Trophoblast cell (in vitro differentiated cells and primary cell): ENCODE data around the gene RASGRP3.
A peak's percentile ranks its signal among the peaks of the same experiment; 100 is the strongest.

ENCODE experiments used
- DNase-seq, 2 donors: peaks; one replicate each; pipeline ENCODE4 v3.0.0-alpha.2; 2016
- H2AFZ ChIP-seq: 2 replicates; pipeline ENCODE4 v1.6.1; 2013; ENCODE audit warnings: low read length, moderate library complexity, mild to moderate bottlenecking; ENCODE audit not compliant: insufficient read depth, poor library complexity
- H2AK5ac ChIP-seq: 2 replicates; pipeline ENCODE4 v1.6.1; 2013; ENCODE audit warnings: mild to moderate bottlenecking, low read length
- H2BK120ac ChIP-seq: 2 replicates; pipeline ENCODE4 v1.6.1; 2013; ENCODE audit warnings: low read length, mild to moderate bottlenecking, moderate library complexity; ENCODE audit not compliant: insufficient read depth, poor library complexity
- H2BK12ac ChIP-seq: 2 replicates; pipeline ENCODE4 v1.6.1; 2013; ENCODE audit warnings: mild to moderate bottlenecking, low read length, moderate library complexity
- H2BK5ac ChIP-seq: 2 replicates; pipeline ENCODE4 v1.6.1; 2013; ENCODE audit warnings: low read length, low read depth, moderate library complexity, mild to moderate bottlenecking; ENCODE audit not compliant: poor library complexity
- H3K14ac ChIP-seq: 2 replicates; pipeline ENCODE4 v1.6.1; 2013; ENCODE audit warnings: mild to moderate bottlenecking, low read length
- H3K18ac ChIP-seq: 2 replicates; pipeline ENCODE4 v1.6.1; 2013; ENCODE audit warnings: mild to moderate bottlenecking, low read length
- H3K23ac ChIP-seq: 2 replicates; pipeline ENCODE4 v1.6.1; 2013; ENCODE audit warnings: low read length
- H3K27ac ChIP-seq: 2 replicates; pipeline ENCODE4 v1.5.1; 2013; ENCODE audit warnings: low read depth, mild to moderate bottlenecking, inconsistent platforms, low read length, moderate library complexity
- H3K27me3 ChIP-seq: 2 replicates; pipeline ENCODE4 v1.6.1; 2013; ENCODE audit warnings: inconsistent platforms, mild to moderate bottlenecking, low read length, moderate library complexity; ENCODE audit not compliant: insufficient read depth
- H3K36me3 ChIP-seq, 2 experiments: 1 replicate in 1 of 2; 2 replicates in 1 of 2; pipeline ENCODE4 v1.6.1; 2013; ENCODE audit warnings: low read length in 2 of 2, mild to moderate bottlenecking in 2 of 2, moderate library complexity in 1 of 2; ENCODE audit not compliant: insufficient read depth in 2 of 2, control insufficient read depth in 1 of 2
- H3K4ac ChIP-seq: 2 replicates; pipeline ENCODE4 v1.6.1; 2013; ENCODE audit warnings: low read depth, mild to moderate bottlenecking, low read length, moderate library complexity
- H3K4me1 ChIP-seq, 2 experiments: 1 replicate in 1 of 2; 2 replicates in 1 of 2; pipeline ENCODE4 v1.6.1; 2013; ENCODE audit warnings: low read length in 2 of 2, mild to moderate bottlenecking in 2 of 2, moderate library complexity in 1 of 2; ENCODE audit not compliant: insufficient read depth in 2 of 2, control insufficient read depth in 1 of 2
- H3K4me2 ChIP-seq: 2 replicates; pipeline ENCODE4 v1.6.1; 2013; ENCODE audit warnings: inconsistent platforms, mild to moderate bottlenecking, low read length, moderate library complexity
- H3K4me3 ChIP-seq: 2 replicates; pipeline ENCODE4 v1.5.1; 2013; ENCODE audit warnings: mild to moderate bottlenecking, low read depth, low read length, inconsistent platforms
- H3K79me1 ChIP-seq: one replicate; pipeline ENCODE4 v1.6.1; 2013; ENCODE audit warnings: low read length
- H3K79me2 ChIP-seq: 2 replicates; pipeline ENCODE4 v1.6.1; 2013; ENCODE audit warnings: low read length, mild to moderate bottlenecking; ENCODE audit not compliant: control insufficient read depth, insufficient read depth, poor library complexity
- H3K9ac ChIP-seq: 2 replicates; pipeline ENCODE4 v1.6.1; 2013; ENCODE audit warnings: mild to moderate bottlenecking, low read length
- H3K9me3 ChIP-seq: 2 replicates; pipeline ENCODE4 v1.6.1; 2013; ENCODE audit warnings: low read depth, mild to moderate bottlenecking, control low read depth, inconsistent platforms, low read length; ENCODE audit not compliant: insufficient read depth
- H4K12ac ChIP-seq: 2 replicates; pipeline ENCODE4 v1.6.1; 2013; ENCODE audit warnings: low read depth, mild to moderate bottlenecking, low read length, moderate library complexity
- H4K8ac ChIP-seq: 2 replicates; pipeline ENCODE4 v1.6.1; 2013; ENCODE audit warnings: low read depth, mild to moderate bottlenecking, low read length, moderate library complexity
- H4K91ac ChIP-seq: one replicate; pipeline ENCODE4 v1.6.1; 2013; ENCODE audit warnings: low read depth, mild to moderate bottlenecking, low read length, moderate library complexity
- WGBS: extraction: QIAGEN DNeasy Blood & Tissue Kit; methylation state at CpG from one replicate; pipeline ENCODE4 v1.1.7; 2013; ENCODE audit warnings: missing lambda C conversion rate; ENCODE audit not compliant: insufficient read length, insufficient coverage; ENCODE audit errors: extremely low coverage; 5-methylcytosine and 5-hydroxymethylcytosine counted together

RASGRP3 gene

DNA sequence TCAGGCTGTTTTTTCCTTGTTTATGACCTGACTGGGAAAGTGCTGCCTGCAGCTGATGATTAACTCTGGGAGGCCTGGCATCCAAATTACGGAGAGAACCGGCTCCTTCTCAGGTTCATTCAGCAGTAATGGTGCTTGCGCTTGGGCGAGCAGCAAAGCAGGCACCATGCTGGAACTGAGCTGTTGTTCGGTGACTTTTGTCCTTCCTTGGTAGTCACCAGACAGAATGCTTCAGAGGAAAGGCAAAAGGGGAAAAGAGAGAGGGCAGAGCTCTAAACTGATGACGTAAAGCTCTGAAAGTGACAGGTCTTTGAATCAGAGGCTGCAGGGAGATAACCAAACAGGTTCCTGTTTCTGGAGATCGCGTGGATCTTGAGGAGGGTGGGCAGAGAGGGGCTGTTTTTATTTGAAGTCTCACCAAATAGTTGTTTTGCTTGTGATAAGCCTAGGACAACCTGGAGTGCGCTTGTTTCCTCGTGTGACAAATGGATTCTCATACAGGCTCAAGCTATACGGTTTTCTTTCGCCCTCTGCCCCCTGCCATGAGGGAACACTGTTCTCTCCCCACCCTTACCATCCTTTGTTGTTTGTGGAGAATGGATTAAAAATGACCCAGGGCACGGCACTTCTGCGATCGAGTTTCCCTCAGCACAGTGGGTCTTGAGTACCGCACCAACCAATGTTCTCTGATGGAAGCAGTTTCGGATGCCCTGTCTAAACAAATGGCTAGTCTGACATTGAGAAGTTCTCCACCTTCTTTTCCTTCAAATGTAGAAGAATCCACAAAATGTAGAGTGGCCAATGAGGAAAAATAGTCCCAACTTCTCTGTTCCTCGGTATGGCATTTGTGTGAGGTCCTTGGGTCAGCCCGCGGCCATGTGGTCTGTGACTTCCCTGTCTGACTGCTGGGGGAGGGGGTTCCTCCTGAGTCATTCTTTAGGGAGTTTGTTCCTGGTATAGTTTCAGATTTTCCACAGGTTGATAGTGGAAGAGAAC, 1.3 kb downstream of the RASGRP3 start:
- no peak overlapping the region for H2AFZ ChIP-seq
- no peaks in the 10 kb centered on the region for H3K4me1 ChIP-seq
- H3K79me1 ChIP-seq, result no peaks in the 10 kb centered on the region
- no peak overlapping the region for H2AK5ac ChIP-seq
- peaks cover 1% of the 10 kb centered on the region for H3K9me3 ChIP-seq
- no peak overlapping the region for H2BK5ac ChIP-seq
- H3K9ac ChIP-seq, result no peak overlapping the region
- no peak overlapping the region for H3K18ac ChIP-seq
- no peak overlapping the region for H3K14ac ChIP-seq
- no peaks in the 10 kb centered on the region for H3K27me3 ChIP-seq
- no peak overlapping the region for H3K4me2 ChIP-seq
- H3K36me3 ChIP-seq, result no peaks in the 10 kb centered on the region
- H2BK12ac ChIP-seq, result no peak overlapping the region
- WGBS, result no CpG with 5 or more reads among the region's 20 CpGs
- H2BK120ac ChIP-seq, result no peak overlapping the region
- H3K23ac ChIP-seq, result no peak overlapping the region
- no peak overlapping the region for H3K27ac ChIP-seq
- no peak overlapping the region for H3K4ac ChIP-seq
- H4K91ac ChIP-seq, result no peak overlapping the region
- H3K79me2 ChIP-seq, result no peaks in the 10 kb centered on the region
- H3K4me3 ChIP-seq, result no peak overlapping the region
- peak in 1 of 2 donors; percentile 45 for DNase-seq
- H4K8ac ChIP-seq, result no peak overlapping the region
- no peak overlapping the region for H4K12ac ChIP-seq

DNA sequence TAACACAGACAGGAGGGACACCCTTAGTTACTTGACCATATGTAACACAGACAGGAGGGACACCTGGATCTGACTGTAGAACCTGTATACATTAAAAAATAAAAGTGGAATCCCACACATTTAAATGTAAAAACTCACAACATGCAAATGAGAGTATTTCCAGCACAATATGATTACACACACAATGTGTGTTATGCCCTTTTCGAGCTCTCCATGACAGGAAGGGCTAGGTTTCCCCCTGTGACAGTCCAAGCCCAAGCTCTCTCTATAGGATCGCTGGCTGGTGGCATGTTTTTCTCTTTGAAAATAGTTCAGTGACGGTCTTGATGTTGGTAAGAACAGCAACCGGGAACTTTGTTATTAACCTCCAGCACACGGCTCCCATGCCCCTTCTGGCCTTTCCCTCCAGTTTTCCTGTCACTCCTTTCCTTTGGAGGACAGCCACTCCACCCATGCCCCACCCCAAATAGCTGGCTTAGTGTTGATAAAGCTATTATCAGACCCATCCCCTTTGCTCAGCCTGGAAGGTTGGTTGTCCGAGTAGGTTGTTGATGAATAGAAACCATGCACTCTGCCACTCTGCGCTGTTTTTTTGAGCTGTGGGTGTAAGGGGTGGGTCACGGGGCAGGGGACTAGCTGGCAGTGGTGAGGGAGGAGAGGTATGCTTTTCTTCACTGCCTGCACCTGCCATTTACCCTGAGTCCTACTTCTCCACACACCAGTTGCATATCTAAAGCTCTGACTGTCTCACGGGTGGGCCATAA, 2.7 kb downstream of the RASGRP3 start:
- no peak overlapping the region for H3K14ac ChIP-seq
- H2BK12ac ChIP-seq, result no peak overlapping the region
- no peak overlapping the region for H3K18ac ChIP-seq
- no peak overlapping the region for H3K23ac ChIP-seq
- H4K8ac ChIP-seq, result no peak overlapping the region
- no peaks in the 10 kb centered on the region for H3K79me1 ChIP-seq
- no CpG with 5 or more reads among the region's 9 CpGs for WGBS
- no peaks in the 10 kb centered on the region for H3K79me2 ChIP-seq
- H2AK5ac ChIP-seq, result no peak overlapping the region
- no peak overlapping the region for H3K9ac ChIP-seq
- no peak overlapping the region for H2AFZ ChIP-seq
- H3K4me3 ChIP-seq, result no peak overlapping the region
- no peak overlapping the region for H4K91ac ChIP-seq
- H4K12ac ChIP-seq, result no peak overlapping the region
- H2BK5ac ChIP-seq, result no peak overlapping the region
- H3K4ac ChIP-seq, result no peak overlapping the region
- no peak overlapping the region for H2BK120ac ChIP-seq
- no peak overlapping the region for H3K27ac ChIP-seq
- H3K4me1 ChIP-seq, result no peaks in the 10 kb centered on the region
- no peak for DNase-seq
- no peak overlapping the region for H3K4me2 ChIP-seq
- no peaks in the 10 kb centered on the region for H3K27me3 ChIP-seq
- H3K36me3 ChIP-seq, result no peaks in the 10 kb centered on the region
- H3K9me3 ChIP-seq, result no peaks in the 10 kb centered on the region

DNA sequence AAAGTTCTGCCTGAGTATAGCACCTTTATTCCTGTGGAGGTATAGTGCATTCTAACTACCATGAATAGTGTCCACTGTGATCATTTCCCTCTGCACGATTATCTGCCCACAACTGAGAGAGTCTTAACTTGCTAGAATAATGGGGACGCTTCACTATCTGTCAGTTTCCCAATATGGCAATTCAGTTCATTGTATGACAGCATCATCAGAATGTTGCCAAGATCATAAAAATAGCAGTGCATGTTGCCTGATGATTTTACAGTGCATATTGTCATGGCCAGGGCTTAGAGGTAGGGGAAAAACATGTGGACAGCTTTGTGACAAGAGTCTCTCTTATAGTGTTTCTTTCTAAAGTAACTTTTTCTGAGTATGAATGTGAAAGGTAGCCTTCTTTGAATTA, 6.1 kb downstream of the RASGRP3 start:
- H4K8ac ChIP-seq, result no peak overlapping the region
- H3K27me3 ChIP-seq, result no peaks in the 10 kb centered on the region
- H3K4ac ChIP-seq, result no peak overlapping the region
- H2BK120ac ChIP-seq, result no peak overlapping the region
- H3K14ac ChIP-seq, result no peak overlapping the region
- no peak overlapping the region for H3K4me3 ChIP-seq
- no peak overlapping the region for H3K9ac ChIP-seq
- no peak for DNase-seq
- no peaks in the 10 kb centered on the region for H3K79me1 ChIP-seq
- H2BK12ac ChIP-seq, result no peak overlapping the region
- no peaks in the 10 kb centered on the region for H3K4me1 ChIP-seq
- H3K36me3 ChIP-seq, result no peaks in the 10 kb centered on the region
- no peak overlapping the region for H4K12ac ChIP-seq
- no peak overlapping the region for H2AK5ac ChIP-seq
- no CpG with 5 or more reads among the region's 2 CpGs for WGBS
- no peak overlapping the region for H3K18ac ChIP-seq
- H2AFZ ChIP-seq, result no peak overlapping the region
- no peak overlapping the region for H4K91ac ChIP-seq
- H3K4me2 ChIP-seq, result no peak overlapping the region
- no peaks in the 10 kb centered on the region for H3K9me3 ChIP-seq
- no peaks in the 10 kb centered on the region for H3K79me2 ChIP-seq
- no peak overlapping the region for H3K27ac ChIP-seq
- no peak overlapping the region for H2BK5ac ChIP-seq
- H3K23ac ChIP-seq, result no peak overlapping the region

DNA sequence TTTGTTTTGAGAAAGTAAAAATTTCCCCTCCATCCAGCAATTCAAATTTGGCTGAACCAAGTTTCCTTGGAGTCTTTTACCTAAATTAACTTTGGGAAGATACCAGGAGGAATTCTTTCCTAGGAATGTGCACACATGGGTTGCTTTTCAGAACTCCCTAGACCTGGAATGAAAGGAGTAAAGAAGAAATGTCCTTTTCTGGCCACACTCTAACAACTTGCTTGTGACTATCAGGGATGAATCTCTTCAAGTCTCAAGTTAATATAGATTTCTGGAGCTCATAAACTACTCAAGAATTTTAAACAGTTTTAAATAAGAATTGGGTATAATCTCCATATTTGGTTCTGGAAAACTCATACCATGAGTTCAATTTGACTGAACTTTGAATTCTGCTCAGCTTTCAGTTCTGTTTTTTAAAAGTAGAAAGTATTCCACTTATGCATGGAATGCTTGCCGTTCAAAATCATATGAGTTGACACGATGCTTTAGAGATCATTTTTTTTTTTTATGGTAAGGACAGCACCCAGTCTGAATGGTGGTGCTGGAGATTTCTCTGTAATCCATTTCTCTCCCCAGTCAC, 7.7 kb downstream of the RASGRP3 start:
- H2BK12ac ChIP-seq, result no peak overlapping the region
- no peak overlapping the region for H3K4ac ChIP-seq
- H3K23ac ChIP-seq, result no peak overlapping the region
- no peak overlapping the region for H4K91ac ChIP-seq
- no peak for DNase-seq
- no peaks in the 10 kb centered on the region for H3K36me3 ChIP-seq
- H3K27ac ChIP-seq, result no peak overlapping the region
- H3K18ac ChIP-seq, result no peak overlapping the region
- H3K4me2 ChIP-seq, result no peak overlapping the region
- no peaks in the 10 kb centered on the region for H3K79me2 ChIP-seq
- H4K8ac ChIP-seq, result no peak overlapping the region
- no peak overlapping the region for H2AK5ac ChIP-seq
- no peaks in the 10 kb centered on the region for H3K9me3 ChIP-seq
- no peak overlapping the region for H3K4me3 ChIP-seq
- H3K14ac ChIP-seq, result no peak overlapping the region
- H3K9ac ChIP-seq, result no peak overlapping the region
- no peak overlapping the region for H2BK5ac ChIP-seq
- no peaks in the 10 kb centered on the region for H3K4me1 ChIP-seq
- H2BK120ac ChIP-seq, result no peak overlapping the region
- H4K12ac ChIP-seq, result no peak overlapping the region
- H3K79me1 ChIP-seq, result no peaks in the 10 kb centered on the region
- H3K27me3 ChIP-seq, result no peaks in the 10 kb centered on the region
- no CpG with 5 or more reads among the region's 2 CpGs for WGBS
- no peak overlapping the region for H2AFZ ChIP-seq
